HG03064 (cell line): ENCODE results near the gene KCNH8.

Experiments used
- ATAC-seq: cut with Tn5 transposase; IDR thresholded peaks from one replicate; pipeline ENCODE4 v1.9.1; 2021; ENCODE audit warnings: low read depth; ENCODE audit not compliant: unreplicated experiment

The KCNH8 gene

DNA sequence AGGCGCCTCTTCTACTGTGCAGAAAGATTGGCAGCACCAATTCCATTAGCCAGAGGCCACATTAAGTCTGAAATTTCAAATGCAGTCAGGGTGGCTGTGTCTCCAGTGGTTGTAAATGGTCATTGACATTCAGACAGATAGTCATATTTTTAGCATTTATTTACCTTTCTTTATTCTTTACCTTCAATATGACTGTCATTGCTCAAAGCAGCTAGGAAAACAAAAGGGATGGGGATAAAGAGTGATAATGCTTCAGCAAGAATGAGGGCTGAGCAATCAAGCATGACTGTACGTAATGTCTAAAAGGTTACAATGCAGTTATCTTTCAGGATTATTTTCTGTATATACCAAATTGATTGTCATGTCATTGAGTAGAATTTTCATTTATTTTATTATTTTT, 425.3 kb downstream of the KCNH8 start:
- no peak for ATAC-seq

DNA sequence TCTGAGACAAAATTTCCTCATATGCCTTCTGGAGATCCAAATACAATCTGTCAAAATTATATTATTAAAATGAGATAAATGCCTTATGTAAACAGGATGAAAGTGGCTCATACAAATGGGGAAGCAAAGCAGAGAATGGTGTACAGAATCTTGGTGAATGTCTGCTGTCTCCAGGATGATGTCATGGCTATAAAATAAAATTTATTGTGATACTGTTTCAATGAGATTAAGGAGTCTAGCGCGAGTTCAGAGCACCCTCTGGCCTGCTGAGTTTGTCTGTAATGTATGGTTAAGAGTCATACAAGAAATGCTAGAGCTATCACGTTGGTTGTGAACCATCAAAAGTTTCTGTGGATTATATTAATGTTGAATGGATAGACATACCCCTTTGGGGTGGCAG, 426.0 kb downstream of the KCNH8 start:
- no peak for ATAC-seq

DNA sequence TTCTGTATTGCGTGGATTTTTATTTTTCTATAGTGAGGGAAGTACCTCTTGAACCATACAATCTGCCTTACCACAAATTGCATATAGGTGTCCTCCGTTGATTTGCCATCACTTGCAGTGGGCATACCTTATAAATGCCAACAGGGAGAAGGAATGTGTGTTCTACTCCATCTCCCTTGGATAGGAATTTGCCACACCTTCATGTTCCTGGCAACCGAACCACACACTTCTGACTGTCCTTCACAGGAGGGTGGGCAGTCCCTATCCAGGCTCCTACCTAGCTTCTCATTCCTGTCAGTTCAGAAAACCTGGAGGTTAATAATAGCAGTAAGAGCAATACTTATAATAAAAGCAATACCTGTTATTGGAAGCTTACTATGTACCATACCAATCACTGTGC, 428.0 kb downstream of the KCNH8 start:
- no peak for ATAC-seq
